ENCODE measurements around the gene MEI1. TPM values are rescaled to one million over a fixed set of nuclear protein-coding genes. Genes with fewer than 3 reads are reported as not detected.

Gene MEI1
- total RNA-seq, 2 experiments from 2014 or later = 2.3 to 14.6 TPM

GRCh38 chr22:41826021-41826420 lies 126.7 kb downstream of the MEI1 start:
- Histone ChIP-seq H3K4me3 (ENCODE audit: low read depth, low read length, poor library complexity, severe bottlenecking) (no peak overlapping the region), H3K27ac (ENCODE audit: low read depth, low read length, poor library complexity, severe bottlenecking) (no peak overlapping the region), H4K20me1 (ENCODE audit: insufficient read depth, low read length) (no peaks in the 10 kb centered on the region), H3K79me2 (ENCODE audit: insufficient read depth, low read depth, low read length) (no peaks in the 10 kb centered on the region), H3K4me1 (ENCODE audit: insufficient read depth, low read length, poor library complexity, severe bottlenecking) (peaks cover 21% of the 10 kb centered on the region), H3K9me3 (ENCODE audit: low read length) (no peaks in the 10 kb centered on the region), H3K4me2 (ENCODE audit: low read length) (no peak overlapping the region), H3K36me3 (ENCODE audit: insufficient read depth, low read length) (peaks cover 19% of the 10 kb centered on the region), H2AFZ (ENCODE audit: low read length) (no peak overlapping the region), H3K9me2 (ENCODE audit: insufficient read depth, low read length) (no peaks in the 10 kb centered on the region)
- CTCF ChIA-PET (ENCODE audit: unreplicated experiment) = interaction anchor here (0.9 kb wide), 1 partner anchor 36 kb away, joined by 3 read pairs; no protein-coding TSS in a partner anchor
- POLR2A ChIA-PET = no interaction called here
- TF ChIP-seq EZH2phosphoT487 (IDR thresholded peaks at IDR 0.05; ENCODE audit: borderline replicate concordance, low read depth, low read length) (no peak), CTCF (conservative IDR thresholded peaks at IDR 0.05; ENCODE audit: low read length) (no peak)
- no TSS peak for BruUV-seq (replicated peaks)
- intact Hi-C loops (cut with micrococcal nuclease; ENCODE audit: unreplicated experiment) = no loop called here
- DNase-seq (ENCODE audit: low spot score) = no peak

GRCh38 chr22:41826430-41827383 lies 127.4 kb downstream of the MEI1 start:
- no peaks in the 10 kb centered on the region; the same call in 1 of the 2 replicates for H3K9me3 ChIP-seq (ENCODE audit: low read length)
- H3K27ac ChIP-seq (ENCODE audit: low read depth, low read length, poor library complexity, severe bottlenecking) = no peak overlapping the region
- ChIA-PET CTCF (ENCODE audit: unreplicated experiment) (interaction anchor here (0.5 to 0.9 kb wide), 2 partner anchors 36 to 98 kb away, joined by 3 read pairs; no protein-coding TSS in a partner anchor), POLR2A (no interaction called here)
- H4K20me1 ChIP-seq (ENCODE audit: insufficient read depth, low read length) = no peaks in the 10 kb centered on the region
- peaks cover 28% of the 10 kb centered on the region for H3K4me1 ChIP-seq (ENCODE audit: insufficient read depth, low read length, poor library complexity, severe bottlenecking)
- no peaks in the 10 kb centered on the region for H3K9me2 ChIP-seq (ENCODE audit: insufficient read depth, low read length)
- H3K79me2 ChIP-seq (ENCODE audit: insufficient read depth, low read depth, low read length) = peaks cover 4% of the 10 kb centered on the region; the same call in 1 of the 2 replicates
- no TSS peak for BruUV-seq (replicated peaks)
- TF ChIP-seq EZH2phosphoT487 (IDR thresholded peaks at IDR 0.05; ENCODE audit: borderline replicate concordance, low read depth, low read length) (no peak), CTCF (conservative IDR thresholded peaks at IDR 0.05; ENCODE audit: low read length) (no peak)
- no peak overlapping the region for H3K4me2 ChIP-seq (ENCODE audit: low read length)
- no peak overlapping the region for H3K4me3 ChIP-seq (ENCODE audit: low read depth, low read length, poor library complexity, severe bottlenecking)
- intact Hi-C loops (cut with micrococcal nuclease; ENCODE audit: unreplicated experiment) = no loop called here
- no peak for DNase-seq (ENCODE audit: low spot score)
- peaks cover 24% of the 10 kb centered on the region for H3K36me3 ChIP-seq (ENCODE audit: insufficient read depth, low read length)
- H2AFZ ChIP-seq (ENCODE audit: low read length) = no peak overlapping the region

- peak overlapping the region; percentile 2 for H3K27ac ChIP-seq (ENCODE audit: low read depth, low read length, poor library complexity, severe bottlenecking)
- no peak for TF ChIP-seq CTCF (conservative IDR thresholded peaks at IDR 0.05; ENCODE audit: low read length)
- TF ChIP-seq EZH2phosphoT487 (IDR thresholded peaks at IDR 0.05; ENCODE audit: borderline replicate concordance, low read depth, low read length) = no peak
- no peak overlapping the region for H3K4me3 ChIP-seq (ENCODE audit: low read depth, low read length, poor library complexity, severe bottlenecking)
- no peak for DNase-seq (ENCODE audit: low spot score)
- peaks cover 27% of the 10 kb centered on the region for H3K36me3 ChIP-seq (ENCODE audit: insufficient read depth, low read length)
- H3K79me2 ChIP-seq (ENCODE audit: insufficient read depth, low read depth, low read length) = peaks cover 10% of the 10 kb centered on the region; the same call in 1 of the 2 replicates
- no peaks in the 10 kb centered on the region for H3K9me2 ChIP-seq (ENCODE audit: insufficient read depth, low read length)
- H2AFZ ChIP-seq (ENCODE audit: low read length) = no peak overlapping the region
- H4K20me1 ChIP-seq (ENCODE audit: insufficient read depth, low read length) = no peaks in the 10 kb centered on the region
- intact Hi-C loops (cut with micrococcal nuclease; ENCODE audit: unreplicated experiment) = no loop called here
- BruUV-seq (replicated peaks) = no TSS peak
- H3K9me3 ChIP-seq (ENCODE audit: low read length) = no peaks in the 10 kb centered on the region; the same call in 1 of the 2 replicates
- ChIA-PET POLR2A (no interaction called here), CTCF (ENCODE audit: unreplicated experiment) (no interaction called here)
- no peak overlapping the region for H3K4me2 ChIP-seq (ENCODE audit: low read length)
- peaks cover 36% of the 10 kb centered on the region for H3K4me1 ChIP-seq (ENCODE audit: insufficient read depth, low read length, poor library complexity, severe bottlenecking)
These were observed 128.4 kb downstream of the MEI1 start for GRCh38 chr22:41827671-41828070.

Data from OCI-LY7 (cell line).